Loucy (cell line): ENCODE results near the gene MBTD1.

ENCODE experiments used
- CTCF ChIP-seq: fragments of 200-600 bp; sonication (generic); conservative IDR thresholded peaks from 2 replicates; pipeline ENCODE4 v1.5.1; 2014; ENCODE audit warnings: mild to moderate bottlenecking, antibody characterized with exemption, low read length
- EZH2phosphoT487 ChIP-seq: fragments of 200-600 bp; IDR thresholded peaks from 2 replicates; pipeline ENCODE4 v1.6.1; 2018; ENCODE audit warnings: antibody characterized with exemption, mild to moderate bottlenecking, moderate library complexity, borderline replicate concordance

- no peak for TF ChIP-seq CTCF
- no peak for TF ChIP-seq EZH2phosphoT487
These were observed 19.3 kb upstream of the MBTD1 start for GRCh38 chr17:51279183-51279582.
